ENCODE results near the gene LRPAP1. TPM values are rescaled to one million over a fixed set of nuclear protein-coding genes. Genes with fewer than 3 reads are reported as not detected.

Gene LRPAP1
- polyA plus RNA-seq, 6 donors from 2014 or later, result 93.5 to 120 (median 96.2) TPM

DNA sequence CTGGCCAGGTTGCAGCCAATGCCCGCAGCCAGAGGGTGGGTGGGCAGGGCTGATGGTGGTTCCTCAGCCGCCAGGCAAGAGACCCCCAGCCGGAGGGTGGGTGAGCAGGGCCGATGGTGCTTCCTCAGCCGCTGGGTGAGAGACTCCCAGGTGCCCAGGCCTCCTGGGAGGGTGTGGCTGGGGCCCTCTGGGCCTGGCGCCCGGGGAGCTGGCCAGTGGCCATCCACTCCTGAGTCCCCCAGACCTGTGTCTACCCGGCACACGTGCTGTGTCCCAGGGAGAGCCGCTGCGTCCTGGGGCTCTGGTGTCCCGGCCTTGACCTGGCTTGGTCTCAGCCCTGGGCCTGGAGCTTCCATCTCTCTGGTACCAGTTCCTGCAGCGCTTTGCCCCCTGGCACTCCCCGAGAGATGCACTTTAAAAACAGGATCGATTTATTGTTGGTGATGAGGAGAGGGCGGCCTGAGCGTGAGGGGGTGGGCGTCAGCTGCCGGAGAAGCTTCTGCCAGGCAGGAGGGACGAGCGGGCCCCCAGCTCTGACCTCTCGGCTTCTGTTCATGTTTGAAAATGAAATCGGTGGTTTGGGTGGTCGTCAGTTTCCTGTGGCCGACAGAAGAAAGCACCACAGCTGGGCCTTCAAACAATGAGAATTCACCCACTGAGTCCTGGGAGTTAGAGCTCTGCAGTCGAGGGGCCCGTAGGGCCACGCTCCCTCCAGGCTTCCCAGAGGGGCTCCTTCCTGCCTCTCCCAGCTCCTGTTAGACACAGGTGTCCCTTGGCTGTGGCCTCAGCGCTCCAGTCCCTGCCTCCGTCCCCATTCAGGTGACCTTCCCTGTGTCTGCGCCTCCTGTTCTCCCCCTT lies 62.6 kb downstream of the LRPAP1 start:
- H3K36me3 Mint-ChIP-seq, result no peaks in the 10 kb centered on the region

DNA sequence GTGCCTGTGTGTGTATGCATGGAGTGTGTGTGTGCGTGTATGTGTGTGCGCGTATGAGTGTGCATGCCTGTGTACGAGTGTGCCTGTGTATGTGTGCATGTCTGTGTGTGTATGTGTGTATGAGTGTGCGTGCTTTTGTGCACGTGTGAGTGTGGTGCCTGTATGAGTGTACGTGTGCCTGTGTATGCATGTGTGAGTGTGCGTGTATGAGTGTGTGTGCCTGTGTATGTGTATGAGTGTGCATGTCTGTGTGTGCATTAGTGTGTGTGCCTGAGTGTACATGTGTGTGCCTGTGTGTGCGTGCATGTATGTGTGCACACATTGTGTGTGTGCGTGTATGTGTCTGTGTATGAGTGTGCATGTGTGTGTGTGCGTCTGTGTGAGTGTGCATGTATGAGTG lies 63.4 kb downstream of the LRPAP1 start:
- ATAC-seq (ENCODE audit: low read depth in 2 of 2) (no peak), DNase-seq (no peak)
- H3K9me3 Mint-ChIP-seq, result no peaks in the 10 kb centered on the region
- no peaks in the 10 kb centered on the region for H3K36me3 Mint-ChIP-seq
- peaks cover 0 to 19% (median 16%) of the 10 kb centered on the region in 3 donors for H3K27me3 Mint-ChIP-seq
- peaks cover 0 to 2% (median 0%) of the 10 kb centered on the region in 3 donors for H3K4me1 Mint-ChIP-seq
- no peak overlapping the region for H3K4me3 Mint-ChIP-seq
- H3K27ac Mint-ChIP-seq, result no peak overlapping the region

More for the DNA sequence above, 62.6 kb downstream of the LRPAP1 start:
- H3K4me3 Mint-ChIP-seq, result no peak overlapping the region
- H3K27ac Mint-ChIP-seq, result no peak overlapping the region
- H3K27me3 Mint-ChIP-seq, result peaks cover 0 to 13% (median 12%) of the 10 kb centered on the region in 3 donors
- ATAC-seq (ENCODE audit: low read depth in 2 of 2) (no peak), DNase-seq (no peak)
- H3K9me3 Mint-ChIP-seq, result no peaks in the 10 kb centered on the region
- H3K4me1 Mint-ChIP-seq, result no peaks in the 10 kb centered on the region

DNA sequence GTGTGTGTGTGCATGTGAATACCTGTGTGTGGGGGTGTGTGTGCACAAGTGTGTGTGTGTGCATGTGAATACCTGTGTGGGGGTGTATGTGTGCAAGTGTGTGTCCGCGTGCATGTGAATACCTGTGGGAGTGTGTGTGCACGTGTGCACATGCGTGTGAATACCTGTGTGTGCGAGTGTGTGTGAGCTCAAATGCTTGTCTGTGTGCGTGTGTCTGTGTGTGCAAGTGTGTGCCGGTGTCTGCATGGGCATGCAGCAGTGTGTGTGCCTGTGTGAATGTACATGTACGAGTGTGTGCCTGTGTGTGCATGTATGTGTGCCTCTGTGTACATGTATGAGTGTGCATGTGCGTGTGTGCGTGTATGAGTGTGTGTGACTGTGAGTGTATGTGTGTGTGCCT lies 64.1 kb downstream of the LRPAP1 start:
- ATAC-seq (ENCODE audit: low read depth in 2 of 2) (no peak), DNase-seq (no peak)
- Mint-ChIP-seq H3K4me1 (peaks cover 0 to 2% (median 0%) of the 10 kb centered on the region in 3 donors), H3K9me3 (no peaks in the 10 kb centered on the region), H3K4me3 (no peak overlapping the region), H3K36me3 (no peaks in the 10 kb centered on the region), H3K27me3 (peaks cover 0 to 19% (median 16%) of the 10 kb centered on the region in 3 donors), H3K27ac (no peak overlapping the region)

GRCh38 chr4:3467601-3468031 lies 64.6 kb downstream of the LRPAP1 start:
- H3K4me1 Mint-ChIP-seq, result peaks cover 0 to 3% (median 2%) of the 10 kb centered on the region in 3 donors
- no peak overlapping the region for H3K27ac Mint-ChIP-seq
- ATAC-seq (ENCODE audit: low read depth in 2 of 2) (no peak), DNase-seq (no peak)
- no peak overlapping the region for H3K4me3 Mint-ChIP-seq
- H3K9me3 Mint-ChIP-seq, result no peaks in the 10 kb centered on the region
- H3K36me3 Mint-ChIP-seq, result no peaks in the 10 kb centered on the region
- H3K27me3 Mint-ChIP-seq, result peaks cover 0 to 22% (median 18%) of the 10 kb centered on the region in 3 donors

GRCh38 chr4:3466691-3467600 lies 65.3 kb downstream of the LRPAP1 start:
- Mint-ChIP-seq H3K4me1 (peaks cover 0 to 4% (median 4%) of the 10 kb centered on the region in 3 donors), H3K27me3 (peaks cover 0 to 29% (median 24%) of the 10 kb centered on the region in 3 donors), H3K4me3 (no peak overlapping the region), H3K36me3 (no peaks in the 10 kb centered on the region), H3K9me3 (no peaks in the 10 kb centered on the region), H3K27ac (no peak overlapping the region)
- DNase-seq (no peak), ATAC-seq (ENCODE audit: low read depth in 2 of 2) (no peak)

- ATAC-seq (ENCODE audit: low read depth in 2 of 2), result no peak
- H3K4me1 Mint-ChIP-seq, result peaks cover 0 to 4% (median 4%) of the 10 kb centered on the region in 3 donors
- no peaks in the 10 kb centered on the region for H3K9me3 Mint-ChIP-seq
- H3K27me3 Mint-ChIP-seq, result peaks cover 0 to 30% (median 28%) of the 10 kb centered on the region in 3 donors
- no peak for DNase-seq
- no peak overlapping the region for H3K27ac Mint-ChIP-seq
- peak overlapping the region in 1 of 8 donors; percentile 40 for H3K4me3 Mint-ChIP-seq
- H3K36me3 Mint-ChIP-seq, result no peaks in the 10 kb centered on the region
Measured at GRCh38 chr4:3465698-3466671, 66.2 kb downstream of the LRPAP1 start.

DNA sequence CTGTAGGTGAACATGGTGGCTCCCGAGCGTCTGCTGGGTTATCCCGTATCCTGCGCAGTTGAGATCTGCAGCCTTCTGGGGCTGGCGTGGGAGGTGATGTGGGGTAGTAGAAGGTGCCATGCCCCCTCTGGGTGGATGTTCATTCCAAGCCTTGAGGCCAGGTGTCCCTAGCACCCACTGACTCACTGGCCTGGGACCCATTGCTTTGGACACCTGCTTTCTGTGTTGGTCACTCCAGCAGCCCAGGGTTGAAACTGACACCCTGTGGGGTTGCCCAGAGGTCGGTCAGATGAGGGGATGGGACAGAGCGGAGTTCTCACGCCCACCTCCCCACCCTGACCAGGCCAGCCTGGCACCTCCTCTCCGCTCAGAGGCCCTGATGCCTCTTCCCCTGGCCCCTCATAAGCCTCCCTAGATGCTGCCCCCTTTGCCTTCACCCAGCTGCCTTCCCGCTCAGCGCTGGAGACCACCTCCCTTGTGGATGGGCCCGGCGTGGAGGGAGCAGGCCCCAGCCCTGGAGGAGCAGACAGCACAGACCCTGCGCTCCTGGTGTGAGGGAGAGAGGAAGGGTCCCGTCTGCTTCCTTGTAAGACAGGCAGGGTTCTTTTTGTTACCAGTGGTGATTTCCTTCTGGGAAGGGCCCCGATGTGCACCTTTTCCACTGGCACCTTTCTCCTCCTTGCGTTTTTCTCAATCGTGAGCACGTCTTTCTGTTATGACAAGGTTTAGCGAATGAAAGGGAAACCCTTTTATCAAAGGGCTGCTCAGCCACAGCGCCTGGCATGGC lies 67.1 kb downstream of the LRPAP1 start:
- DNase-seq (no peak), ATAC-seq (ENCODE audit: low read depth in 2 of 2) (no peak)
- Mint-ChIP-seq H3K27me3 (peaks cover 2 to 37% (median 32%) of the 10 kb centered on the region in 3 donors), H3K27ac (no peak overlapping the region), H3K9me3 (peaks cover 0 to 2% (median 2%) of the 10 kb centered on the region in 7 donors), H3K4me1 (peaks cover 0 to 4% (median 4%) of the 10 kb centered on the region in 3 donors), H3K36me3 (peaks cover 0 to 4% of the 10 kb centered on the region in 2 donors), H3K4me3 (peak overlapping the region in 2 of 8 donors; percentile 40 to 57)

- H3K27me3 Mint-ChIP-seq, result peaks cover 4 to 42% (median 38%) of the 10 kb centered on the region in 3 donors
Measured at GRCh38 chr4:3464349-3464905, 67.8 kb downstream of the LRPAP1 start.

GRCh38 chr4:3463556-3464348 lies 68.5 kb downstream of the LRPAP1 start:
- Mint-ChIP-seq H3K9me3 (peaks cover 0 to 7% (median 2%) of the 10 kb centered on the region in 7 donors), H3K4me1 (peaks cover 0 to 4% (median 4%) of the 10 kb centered on the region in 3 donors), H3K4me3 (peak overlapping the region in 1 of 8 donors; percentile 68), H3K27ac (no peak overlapping the region), H3K36me3 (peaks cover 0 to 7% of the 10 kb centered on the region in 2 donors), H3K27me3 (peaks cover 10 to 46% (median 41%) of the 10 kb centered on the region in 3 donors)
- DNase-seq (no peak), ATAC-seq (ENCODE audit: low read depth in 2 of 2) (no peak)

More at GRCh38 chr4:3464349-3464905, 67.8 kb downstream of the LRPAP1 start:
- DNase-seq (no peak), ATAC-seq (ENCODE audit: low read depth in 2 of 2) (no peak)
- H3K4me1 Mint-ChIP-seq, result peaks cover 0 to 4% (median 4%) of the 10 kb centered on the region in 3 donors
- H3K9me3 Mint-ChIP-seq, result peaks cover 0 to 7% (median 2%) of the 10 kb centered on the region in 7 donors
- no peak overlapping the region for H3K27ac Mint-ChIP-seq
- peaks cover 0 to 7% of the 10 kb centered on the region in 2 donors for H3K36me3 Mint-ChIP-seq
- H3K4me3 Mint-ChIP-seq, result peak overlapping the region in 2 of 8 donors; percentile 45 to 82

- ATAC-seq (ENCODE audit: low read depth in 2 of 2) (no peak), DNase-seq (no peak)
- peaks cover 0 to 4% (median 4%) of the 10 kb centered on the region in 3 donors for H3K4me1 Mint-ChIP-seq
- H3K36me3 Mint-ChIP-seq, result peaks cover 0 to 7% of the 10 kb centered on the region in 2 donors
- H3K27ac Mint-ChIP-seq, result peak within 1 kb of the TSS in 1 of 6 donors; percentile 44
- peaks cover 13 to 49% (median 48%) of the 10 kb centered on the region in 3 donors for H3K27me3 Mint-ChIP-seq
- peaks cover 0 to 7% (median 2%) of the 10 kb centered on the region in 7 donors for H3K9me3 Mint-ChIP-seq
- H3K4me3 Mint-ChIP-seq, result peak within 1 kb of the TSS in 7 of 8 donors; percentile 34 to 84 (median 62)
Measured at GRCh38 chr4:3462790-3463415, 69.3 kb downstream of the LRPAP1 start, which contains the start of gene DOK7. TSS of gene DOK7 (plus strand) at chr4:3463306. CDS start at chr4:3463376, 70 bp downstream.

Measured in naive B cell (primary cell).